SKM-1 (cell line): Measurements from ENCODE around the gene ENAM.

ENCODE experiments used
- DNase-seq: peaks from one replicate; lab custom pipeline; 2025; ENCODE audit not compliant: unreplicated experiment; lab: John Stamatoyannopoulos, UW

ENAM gene, protein sequence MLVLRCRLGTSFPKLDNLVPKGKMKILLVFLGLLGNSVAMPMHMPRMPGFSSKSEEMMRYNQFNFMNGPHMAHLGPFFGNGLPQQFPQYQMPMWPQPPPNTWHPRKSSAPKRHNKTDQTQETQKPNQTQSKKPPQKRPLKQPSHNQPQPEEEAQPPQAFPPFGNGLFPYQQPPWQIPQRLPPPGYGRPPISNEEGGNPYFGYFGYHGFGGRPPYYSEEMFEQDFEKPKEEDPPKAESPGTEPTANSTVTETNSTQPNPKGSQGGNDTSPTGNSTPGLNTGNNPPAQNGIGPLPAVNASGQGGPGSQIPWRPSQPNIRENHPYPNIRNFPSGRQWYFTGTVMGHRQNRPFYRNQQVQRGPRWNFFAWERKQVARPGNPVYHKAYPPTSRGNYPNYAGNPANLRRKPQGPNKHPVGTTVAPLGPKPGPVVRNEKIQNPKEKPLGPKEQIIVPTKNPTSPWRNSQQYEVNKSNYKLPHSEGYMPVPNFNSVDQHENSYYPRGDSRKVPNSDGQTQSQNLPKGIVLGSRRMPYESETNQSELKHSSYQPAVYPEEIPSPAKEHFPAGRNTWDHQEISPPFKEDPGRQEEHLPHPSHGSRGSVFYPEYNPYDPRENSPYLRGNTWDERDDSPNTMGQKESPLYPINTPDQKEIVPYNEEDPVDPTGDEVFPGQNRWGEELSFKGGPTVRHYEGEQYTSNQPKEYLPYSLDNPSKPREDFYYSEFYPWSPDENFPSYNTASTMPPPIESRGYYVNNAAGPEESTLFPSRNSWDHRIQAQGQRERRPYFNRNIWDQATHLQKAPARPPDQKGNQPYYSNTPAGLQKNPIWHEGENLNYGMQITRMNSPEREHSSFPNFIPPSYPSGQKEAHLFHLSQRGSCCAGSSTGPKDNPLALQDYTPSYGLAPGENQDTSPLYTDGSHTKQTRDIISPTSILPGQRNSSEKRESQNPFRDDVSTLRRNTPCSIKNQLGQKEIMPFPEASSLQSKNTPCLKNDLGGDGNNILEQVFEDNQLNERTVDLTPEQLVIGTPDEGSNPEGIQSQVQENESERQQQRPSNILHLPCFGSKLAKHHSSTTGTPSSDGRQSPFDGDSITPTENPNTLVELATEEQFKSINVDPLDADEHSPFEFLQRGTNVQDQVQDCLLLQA

GRCh38 chr4:70628444-70628843, at the start of gene ENAM:
Gene ENAM, plus strand, starts transcription at chr4:70628744. Its CDS starts 757 bp downstream, at chr4:70629501.
- DNase-seq = no peak

DNA sequence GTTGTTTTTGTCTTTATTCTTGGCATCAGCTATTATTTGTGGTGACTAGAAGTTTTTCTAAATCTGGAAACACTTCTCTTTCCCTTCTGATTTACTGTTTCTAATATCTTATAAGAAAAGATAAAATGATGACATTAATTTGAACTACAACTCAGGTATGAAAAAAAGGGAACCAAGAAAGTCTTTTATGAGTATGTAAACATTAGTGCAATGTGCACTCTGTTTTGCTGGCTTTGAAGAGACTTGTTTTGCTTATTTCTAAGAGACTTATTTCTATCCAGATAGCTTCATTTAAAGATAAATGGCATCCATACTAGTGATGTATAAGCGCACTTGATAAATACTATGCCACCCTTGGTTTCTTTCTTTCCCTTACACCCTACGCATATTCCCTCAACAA, 46.6 kb upstream of the ENAM start:
- no peak for DNase-seq

GRCh38 chr4:70583952-70584834, 44.4 kb upstream of the ENAM start:
- no peak for DNase-seq

GRCh38 chr4:70586841-70587240, 41.7 kb upstream of the ENAM start:
- DNase-seq = no peak

GRCh38 chr4:70589785-70590184, 38.8 kb upstream of the ENAM start:
- no peak for DNase-seq

- no peak for DNase-seq
These were observed 36.5 kb upstream of the ENAM start, which contains the start of gene AMBN for GRCh38 chr4:70591955-70592582. Gene AMBN, plus strand, starts transcription at chr4:70592256. Its CDS starts 103 bp downstream, at chr4:70592359.

- DNase-seq = no peak
These were observed 34.3 kb upstream of the ENAM start for GRCh38 chr4:70594196-70594595.

- DNase-seq = no peak
These were observed 28.2 kb upstream of the ENAM start for GRCh38 chr4:70600305-70600704.

DNA sequence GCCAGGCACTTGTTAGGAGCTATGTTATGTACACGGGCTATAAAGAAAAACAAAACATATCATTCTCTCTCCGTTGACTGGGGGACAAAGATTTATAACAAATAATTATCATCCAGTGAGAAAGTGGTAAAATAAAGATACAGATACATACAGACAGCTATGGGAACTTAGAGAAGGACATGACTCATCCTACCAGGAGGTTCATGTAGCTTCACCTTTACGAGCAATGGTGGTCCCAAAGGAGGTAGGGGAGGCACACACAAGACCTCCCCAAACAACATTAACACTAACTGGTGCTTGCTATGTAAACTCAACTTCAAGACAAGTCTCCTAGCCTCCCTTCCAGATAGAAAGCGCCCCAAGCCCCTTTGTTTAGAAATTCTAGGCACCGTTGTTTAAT, 27.6 kb upstream of the ENAM start:
- no peak for DNase-seq

- DNase-seq = peak; percentile 44
These were observed 27.0 kb upstream of the ENAM start for GRCh38 chr4:70601422-70602039.

- DNase-seq = no peak
These were observed 24.7 kb upstream of the ENAM start for GRCh38 chr4:70603856-70604255.

- DNase-seq = no peak
These were observed 22.1 kb upstream of the ENAM start for GRCh38 chr4:70606459-70606858.

- DNase-seq = no peak
These were observed 21.1 kb upstream of the ENAM start for GRCh38 chr4:70607334-70607853.

DNA sequence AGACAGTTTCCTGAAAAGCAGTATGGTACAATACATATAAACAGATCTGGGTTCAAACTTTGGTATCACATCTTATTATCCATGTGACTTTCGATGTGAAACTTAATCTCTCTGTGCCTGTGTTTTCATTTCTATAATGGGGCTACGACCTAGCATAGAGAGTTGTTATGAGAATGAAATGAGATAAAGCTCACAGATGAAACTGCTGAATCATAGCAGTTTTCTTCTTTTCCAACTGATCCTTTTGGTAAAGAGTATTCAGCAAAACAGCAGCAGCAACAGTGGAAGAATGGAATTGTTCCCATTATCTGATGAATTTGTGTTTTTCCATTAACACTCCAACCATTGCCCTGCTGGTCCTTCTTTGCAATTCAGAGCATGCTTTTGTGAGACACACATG, 20.2 kb upstream of the ENAM start:
- no peak for DNase-seq

DNA sequence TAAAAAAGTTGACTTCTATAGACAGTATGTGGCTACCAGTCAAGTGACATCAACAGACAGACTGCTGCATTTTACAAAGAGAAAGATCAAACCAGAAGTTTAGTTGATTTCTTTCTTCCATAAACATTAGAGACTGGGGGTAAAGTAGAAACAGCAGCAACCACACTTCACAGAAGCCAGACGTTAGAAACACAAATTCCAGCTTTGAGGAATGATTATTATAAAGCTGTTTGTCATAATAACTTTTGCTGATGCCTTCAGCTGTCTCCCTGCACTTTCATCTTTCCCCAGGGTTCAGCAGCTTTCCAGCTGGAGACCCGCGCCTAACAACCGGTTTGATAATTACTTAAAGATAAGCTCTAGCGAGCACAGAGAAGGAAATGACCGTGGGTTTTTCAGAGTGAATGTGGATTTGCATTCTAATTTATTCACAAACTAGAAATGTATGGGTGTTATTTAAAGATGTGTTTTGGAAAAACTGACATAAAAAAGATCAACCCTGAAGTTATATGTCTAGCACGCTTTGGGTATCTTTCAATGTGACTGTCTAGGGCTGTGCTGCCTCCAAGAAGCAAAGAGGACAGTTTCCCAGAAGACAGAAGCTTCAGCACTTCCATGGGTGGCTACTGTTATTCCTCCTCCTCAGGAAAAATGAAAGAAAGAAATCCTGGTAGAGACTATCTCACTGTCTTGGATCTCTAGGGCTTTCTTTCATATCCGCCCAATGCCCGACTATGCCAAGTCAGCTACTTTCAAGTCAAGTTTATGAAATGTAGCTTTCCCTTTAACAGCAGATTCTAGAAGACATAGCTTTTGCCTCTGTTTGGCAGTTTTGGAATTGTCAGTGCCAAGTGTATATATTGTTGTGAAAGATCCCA, 15.0 kb upstream of the ENAM start:
- DNase-seq = no peak

DNA sequence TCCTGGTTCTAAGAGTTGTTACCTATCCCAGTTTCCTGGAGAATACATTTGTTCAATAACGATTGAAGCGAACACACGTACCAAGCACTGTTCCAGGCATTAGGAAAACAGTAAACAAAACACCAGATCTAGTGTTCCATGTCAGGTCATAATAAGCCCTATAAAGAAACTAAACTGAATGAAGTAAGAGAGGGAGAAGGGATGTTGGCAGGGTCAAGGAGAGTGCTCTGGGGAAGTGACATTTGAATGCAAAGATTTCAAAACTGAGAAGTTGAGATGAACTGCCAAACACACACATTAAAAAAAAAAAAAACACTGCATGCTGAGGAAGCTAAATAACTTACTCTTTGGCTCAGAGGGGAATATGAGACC, 14.4 kb upstream of the ENAM start:
- DNase-seq = no peak

DNA sequence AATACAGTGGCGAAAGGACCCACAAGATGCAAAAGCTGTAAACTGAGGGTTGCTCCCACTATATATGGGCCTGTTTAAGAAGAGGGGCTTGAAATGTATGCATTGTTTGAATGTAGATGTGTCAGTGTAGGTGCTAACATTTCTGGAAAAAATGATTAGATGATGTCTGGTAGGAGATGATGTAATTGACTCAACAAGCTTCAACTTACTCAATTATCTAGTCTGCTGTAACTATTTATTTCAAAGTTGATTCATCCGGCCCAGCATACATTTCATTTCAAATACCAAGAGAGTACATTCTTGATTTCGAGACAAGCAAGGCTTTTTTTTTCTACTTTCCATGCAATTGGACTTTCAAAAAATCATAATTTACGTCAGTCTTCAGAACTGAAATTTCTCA, 9.3 kb upstream of the ENAM start:
- DNase-seq = no peak

GRCh38 chr4:70619778-70620177, 8.8 kb upstream of the ENAM start:
- DNase-seq = no peak
